Measurements from ENCODE around the gene ARSG. TPM values are rescaled to one million over a fixed set of nuclear protein-coding genes. Genes with fewer than 3 reads are reported as not detected.

Gene ARSG
- total and polyA plus RNA-seq, 2 donors (not counting 3 experiments of a cell fraction or from before 2014, with no cell fraction given): 3.9 to 7.0 TPM

DNA sequence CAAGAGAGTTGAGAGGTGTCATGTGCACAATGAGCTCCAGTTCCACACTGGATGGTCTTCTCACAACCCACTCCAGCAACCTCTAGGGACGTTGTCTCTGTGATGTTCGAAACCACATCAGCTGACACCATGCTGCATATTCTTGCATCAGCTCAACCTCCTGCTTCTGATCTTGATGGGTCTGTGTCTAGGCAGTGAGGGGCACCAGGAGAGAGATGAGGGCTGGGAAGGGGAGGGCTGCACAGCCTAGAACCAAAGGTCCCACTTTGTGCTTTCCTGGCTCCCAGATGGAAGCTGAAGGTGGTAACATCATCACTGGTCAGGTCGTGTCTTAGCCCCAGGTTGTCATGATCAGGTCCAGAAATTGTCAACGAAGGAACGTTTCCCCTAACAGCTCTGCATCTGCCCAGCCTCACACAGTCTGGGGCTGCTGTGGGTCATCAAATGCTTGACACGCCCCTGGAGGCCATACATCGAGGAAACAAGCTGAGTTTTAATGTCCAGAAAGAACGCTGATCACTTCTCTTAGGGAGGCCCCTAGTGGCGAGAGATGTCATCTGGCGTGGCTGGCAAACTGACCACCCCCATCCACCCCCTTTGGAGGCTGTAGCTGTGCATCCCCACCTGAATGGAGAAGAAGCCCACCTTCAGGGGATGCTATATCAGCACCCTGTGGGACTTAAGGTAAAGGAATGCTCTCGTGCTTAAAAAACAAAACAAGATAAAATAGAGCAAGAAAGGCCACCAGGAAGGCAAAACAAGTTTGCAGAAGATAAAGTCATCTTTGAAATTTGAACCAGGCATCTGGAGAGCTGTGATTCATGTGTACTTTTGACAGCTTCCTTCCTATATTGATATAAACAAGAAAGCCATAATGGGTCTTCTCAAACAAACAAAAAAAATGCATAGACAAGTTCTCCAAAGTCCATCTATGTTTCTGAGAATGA, 107.7 kb downstream of the ARSG start:
- BruUV-seq (replicated peaks): no TSS peak
- no peaks in the 10 kb centered on the region for H4K20me1 ChIP-seq (replicated peaks; ENCODE audit: control insufficient read depth, extremely low read depth, insufficient read depth, low read length)
- ChIA-PET POLR2A (interaction anchor here (0.6 to 1.2 kb wide), 4 partner anchors 15 to 363 kb away, joined by 3 to 5 read pairs (median 3); no protein-coding TSS in a partner anchor), CTCF (interaction anchor here (0.7 to 4.7 kb wide), 65 partner anchors 8 to 456 kb away, joined by 3 to 143 read pairs (median 7); partner anchors contain the start of genes AMZ2, ARSG, SLC16A6 and WIPI1)
- H3K9ac ChIP-seq (replicated peaks; ENCODE audit: extremely low read depth, insufficient read depth, low read length): no peak overlapping the region
- FAIRE-seq: peak; percentile 85
- no peak overlapping the region for H3K27ac ChIP-seq (ENCODE audit: insufficient read depth, low read depth, low read length)
- DNase-seq (ENCODE audit: low read depth, low spot score): peak; percentile 76
- no peaks in the 10 kb centered on the region for H3K9me1 ChIP-seq (replicated peaks; ENCODE audit: control insufficient read depth, extremely low read depth, insufficient read depth, low read length)
- dilution Hi-C loops (cut with MboI; ENCODE audit: extremely low pct_ligation_motif_present, low sequenced_read_pairs) (no loop called here), intact Hi-C loops (cut with micrococcal nuclease) (loop anchor here (1.0 to 5.0 kb wide), 7 partner anchors 16 to 192 kb away; no protein-coding TSS in a partner anchor)
- no peaks in the 10 kb centered on the region for H3K9me3 ChIP-seq (replicated peaks; ENCODE audit: control insufficient read depth, insufficient read depth, low read length)
- no peak overlapping the region for H3K4me3 ChIP-seq (replicated peaks in 1 of 3; ENCODE audit: insufficient read depth in 1 of 3, low read depth in 1 of 3, low read length in 3 of 3)
- TF ChIP-seq GATA2 (IDR thresholded peaks at IDR 0.05; ENCODE audit: insufficient read depth, insufficient read length, low read depth, low read length): peak; percentile 44
- TF ChIP-seq POLR2AphosphoS5 (IDR thresholded peaks at IDR 0.05; ENCODE audit: insufficient read depth, low read depth, low read length): no peak
- TF ChIP-seq, protein P1, sequence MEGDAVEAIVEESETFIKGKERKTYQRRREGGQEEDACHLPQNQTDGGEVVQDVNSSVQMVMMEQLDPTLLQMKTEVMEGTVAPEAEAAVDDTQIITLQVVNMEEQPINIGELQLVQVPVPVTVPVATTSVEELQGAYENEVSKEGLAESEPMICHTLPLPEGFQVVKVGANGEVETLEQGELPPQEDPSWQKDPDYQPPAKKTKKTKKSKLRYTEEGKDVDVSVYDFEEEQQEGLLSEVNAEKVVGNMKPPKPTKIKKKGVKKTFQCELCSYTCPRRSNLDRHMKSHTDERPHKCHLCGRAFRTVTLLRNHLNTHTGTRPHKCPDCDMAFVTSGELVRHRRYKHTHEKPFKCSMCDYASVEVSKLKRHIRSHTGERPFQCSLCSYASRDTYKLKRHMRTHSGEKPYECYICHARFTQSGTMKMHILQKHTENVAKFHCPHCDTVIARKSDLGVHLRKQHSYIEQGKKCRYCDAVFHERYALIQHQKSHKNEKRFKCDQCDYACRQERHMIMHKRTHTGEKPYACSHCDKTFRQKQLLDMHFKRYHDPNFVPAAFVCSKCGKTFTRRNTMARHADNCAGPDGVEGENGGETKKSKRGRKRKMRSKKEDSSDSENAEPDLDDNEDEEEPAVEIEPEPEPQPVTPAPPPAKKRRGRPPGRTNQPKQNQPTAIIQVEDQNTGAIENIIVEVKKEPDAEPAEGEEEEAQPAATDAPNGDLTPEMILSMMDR (IDR thresholded peaks at IDR 0.05; ENCODE audit: extremely low read depth in 1 of 2, insufficient read depth in 1 of 2, low read depth in 1 of 2, low read length in 2 of 2): peak; percentile 90 to 91
- peak; percentile 46 for TF ChIP-seq FOS (IDR thresholded peaks at IDR 0.05; ENCODE audit: borderline replicate concordance, insufficient read depth, low read length)
- peaks cover 11% of the 10 kb centered on the region for H3K4me1 ChIP-seq (ENCODE audit: control insufficient read depth, extremely low read depth, insufficient read depth, low read length)
- H3K79me2 ChIP-seq (ENCODE audit: control insufficient read depth, insufficient read depth, low read length): no peaks in the 10 kb centered on the region
- H3K36me3 ChIP-seq (ENCODE audit: control insufficient read depth in 2 of 2, extremely low read depth in 1 of 2, insufficient read depth in 2 of 2, low read length in 2 of 2): no peaks in the 10 kb centered on the region
- no peak overlapping the region for H2AFZ ChIP-seq (ENCODE audit: low read depth, low read length)
- H3K27me3 ChIP-seq (ENCODE audit: control insufficient read depth in 2 of 2, insufficient read depth in 2 of 2, low read length in 2 of 2): no peaks in the 10 kb centered on the region
- no peak overlapping the region for H3K4me2 ChIP-seq (ENCODE audit: insufficient read depth, low read length)
